ENCODE measurements around the gene SYT8.

DNA sequence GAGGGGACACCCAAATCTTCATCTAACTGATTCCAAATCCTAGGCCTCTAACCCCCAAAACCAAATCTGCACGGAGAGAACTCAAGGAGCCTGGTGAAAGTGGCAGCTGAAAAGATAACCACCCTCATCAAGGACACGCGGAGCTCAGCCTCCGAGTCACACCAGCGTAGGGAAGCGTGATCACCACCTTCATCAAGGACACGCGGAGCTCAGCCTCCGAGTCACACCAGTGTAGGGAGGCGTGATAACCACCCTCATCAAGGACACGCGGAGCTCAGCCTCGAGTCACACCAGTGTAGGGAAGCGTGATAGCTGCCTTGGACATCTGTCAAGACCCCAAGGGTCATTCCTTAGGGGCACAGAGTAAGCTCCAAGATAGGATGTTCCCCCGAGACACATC is 29.3 kb upstream of the SYT8 start:
- TF ChIP-seq POLR2A (IDR thresholded peaks at IDR 0.05): no peak
- TF ChIP-seq, protein P1, sequence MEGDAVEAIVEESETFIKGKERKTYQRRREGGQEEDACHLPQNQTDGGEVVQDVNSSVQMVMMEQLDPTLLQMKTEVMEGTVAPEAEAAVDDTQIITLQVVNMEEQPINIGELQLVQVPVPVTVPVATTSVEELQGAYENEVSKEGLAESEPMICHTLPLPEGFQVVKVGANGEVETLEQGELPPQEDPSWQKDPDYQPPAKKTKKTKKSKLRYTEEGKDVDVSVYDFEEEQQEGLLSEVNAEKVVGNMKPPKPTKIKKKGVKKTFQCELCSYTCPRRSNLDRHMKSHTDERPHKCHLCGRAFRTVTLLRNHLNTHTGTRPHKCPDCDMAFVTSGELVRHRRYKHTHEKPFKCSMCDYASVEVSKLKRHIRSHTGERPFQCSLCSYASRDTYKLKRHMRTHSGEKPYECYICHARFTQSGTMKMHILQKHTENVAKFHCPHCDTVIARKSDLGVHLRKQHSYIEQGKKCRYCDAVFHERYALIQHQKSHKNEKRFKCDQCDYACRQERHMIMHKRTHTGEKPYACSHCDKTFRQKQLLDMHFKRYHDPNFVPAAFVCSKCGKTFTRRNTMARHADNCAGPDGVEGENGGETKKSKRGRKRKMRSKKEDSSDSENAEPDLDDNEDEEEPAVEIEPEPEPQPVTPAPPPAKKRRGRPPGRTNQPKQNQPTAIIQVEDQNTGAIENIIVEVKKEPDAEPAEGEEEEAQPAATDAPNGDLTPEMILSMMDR (IDR thresholded peaks at IDR 0.05): no peak

Measured in breast epithelium (tissue), 3 donors.